Thymus (tissue), 11 donors: ENCODE results near the gene TMEM39B. TPM values are rescaled to one million over a fixed set of nuclear protein-coding genes. Genes with fewer than 3 reads are reported as not detected.
"Not testable (repeated sequence)": the region's sequence is repeated elsewhere in the genome, so short reads cannot be mapped to it uniquely, and the experiment has no call there.

Experiments
- DNase-seq, 9 donors: peaks; one replicate each; pipeline ENCODE4 v3.0.0-alpha.2; 2013; ENCODE audit warnings: low spot score in 9 of 9, low read depth in 6 of 9, missing footprints in 1 of 9
- H3K27ac ChIP-seq, 2 donors: one replicate each; pipeline ENCODE4 v1.5.1; 2013; ENCODE audit warnings: control low read depth in 1 of 2, low read depth in 1 of 2, low read length in 1 of 2, mild to moderate bottlenecking in 1 of 2, moderate library complexity in 1 of 2
- H3K27me3 ChIP-seq, 2 donors: one replicate each; pipeline ENCODE4 v1.5.1; 2013; ENCODE audit warnings: low read length in 1 of 2; ENCODE audit not compliant: control insufficient read depth in 2 of 2, insufficient read depth in 1 of 2
- H3K36me3 ChIP-seq, 2 donors: one replicate each; pipeline ENCODE4 v1.5.1; 2013; ENCODE audit warnings: low read length in 1 of 2, mild to moderate bottlenecking in 1 of 2, moderate library complexity in 1 of 2; ENCODE audit not compliant: control insufficient read depth in 2 of 2, insufficient read depth in 2 of 2
- H3K4me1 ChIP-seq, 2 donors: one replicate each; pipeline ENCODE4 v1.5.1; 2013; ENCODE audit warnings: low read length in 2 of 2; ENCODE audit not compliant: control insufficient read depth in 2 of 2, insufficient read depth in 2 of 2
- H3K4me3 ChIP-seq, 2 donors: one replicate each; pipeline ENCODE4 v1.5.1; 2013; ENCODE audit warnings: low read length in 2 of 2, control low read depth in 1 of 2, mild to moderate bottlenecking in 1 of 2
- H3K9me3 ChIP-seq, 2 donors: one replicate each; pipeline ENCODE4 v1.5.1; 2013; ENCODE audit warnings: low read length in 1 of 2, mild to moderate bottlenecking in 1 of 2; ENCODE audit not compliant: control insufficient read depth in 2 of 2, insufficient read depth in 1 of 2
- WGBS: extraction: QIAGEN DNeasy Blood & Tissue Kit; methylation state at CpG from one replicate; pipeline ENCODE4 v1.1.7; 2013; 5-methylcytosine and 5-hydroxymethylcytosine counted together
- polyA plus RNA-seq: library from polyadenylated mRNA; stranded (reverse); fragments of 200-250 nt; gene quantifications from one replicate; pipeline ENCODE4 v1.2.3, GENCODE V29; 2013
- total RNA-seq: library from RNA; stranded (reverse); fragments of 120-200 nt; gene quantifications from one replicate; pipeline ENCODE4 v1.2.4, GENCODE V29; 2013
- donor health status: healthy.

The TMEM39B gene
- total and polyA plus RNA-seq, 2 donors = 4.7 to 13.1 TPM

DNA sequence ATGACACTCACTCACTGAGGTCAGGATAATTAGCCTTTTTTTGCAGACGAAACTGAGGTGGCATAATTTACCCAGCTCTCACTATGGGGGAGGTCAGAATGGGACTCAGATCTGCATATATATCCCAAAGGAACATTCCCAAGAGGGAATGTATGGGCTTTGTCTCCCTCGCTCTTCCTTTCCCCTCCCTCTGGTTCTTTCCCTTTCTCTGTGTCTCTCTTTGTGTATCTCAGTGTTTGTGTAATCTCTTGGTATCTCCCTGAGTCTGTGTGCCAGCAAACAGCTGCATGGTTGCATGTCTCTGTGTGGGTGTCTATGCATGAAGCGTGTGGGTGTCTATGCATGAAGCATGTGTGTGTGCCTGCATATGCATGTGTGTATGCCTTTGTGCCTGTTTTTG lies 4.7 kb downstream of the TMEM39B start:
- Histone ChIP-seq H3K36me3 (peaks cover 37 to 51% of the 10 kb centered on the region in 2 donors), H3K4me3 (no peak overlapping the region), H3K9me3 (no peaks in the 10 kb centered on the region), H3K27me3 (no peaks in the 10 kb centered on the region), H3K27ac (no peak overlapping the region), H3K4me1 (peaks cover 7 to 10% of the 10 kb centered on the region in 2 donors)
- 99% methylated on average over 3 of the region's 3 CpGs for WGBS
- no peak for DNase-seq

DNA sequence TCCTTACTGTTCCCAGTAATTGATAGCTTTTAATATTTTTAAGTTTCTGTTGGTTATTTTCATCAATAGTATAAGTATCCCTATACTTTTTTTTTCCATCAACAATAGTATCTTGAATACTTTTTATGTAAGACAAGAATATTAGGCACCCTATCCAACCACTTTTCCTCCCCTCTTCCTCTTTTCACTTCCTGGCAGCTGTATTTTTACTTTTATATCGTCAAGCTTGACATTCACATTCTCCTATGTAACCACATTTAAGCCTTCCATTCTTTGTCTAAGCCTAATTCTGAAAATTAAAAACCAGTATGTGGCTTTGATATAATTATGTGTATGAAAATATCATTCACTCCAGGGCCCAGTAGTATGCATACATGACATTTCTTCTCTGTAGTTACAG lies 9.3 kb downstream of the TMEM39B start:
- WGBS = 7% methylated on average over 1 of the region's 1 CpG
- no peaks in the 10 kb centered on the region for H3K4me1 ChIP-seq
- no peak overlapping the region for H3K4me3 ChIP-seq
- no peak overlapping the region for H3K27ac ChIP-seq
- H3K27me3 ChIP-seq = no peaks in the 10 kb centered on the region
- DNase-seq = no peak
- H3K36me3 ChIP-seq = peaks cover 41 to 55% of the 10 kb centered on the region in 2 donors
- H3K9me3 ChIP-seq = no peaks in the 10 kb centered on the region

DNA sequence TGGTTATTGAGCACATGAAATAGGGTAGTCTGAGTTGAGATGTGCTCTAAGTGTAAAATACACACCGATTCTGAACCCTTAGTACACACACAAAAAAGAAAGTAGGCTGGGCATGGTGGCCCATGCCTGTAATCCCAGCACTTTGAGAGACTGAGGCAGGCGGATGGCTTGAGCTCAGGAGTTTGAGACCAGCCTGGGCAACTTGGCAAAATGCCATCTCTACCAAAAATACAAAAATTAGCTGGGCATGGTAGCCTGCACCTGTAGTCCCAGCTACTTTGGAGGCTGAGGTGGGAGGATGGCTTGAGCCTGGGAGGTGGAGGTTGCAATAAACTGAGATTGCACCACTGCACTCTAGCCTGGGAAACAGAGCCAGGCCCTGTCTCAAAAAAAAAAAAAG lies 13.6 kb downstream of the TMEM39B start:
- WGBS = 97% methylated on average over 2 of the region's 2 CpGs
- H3K27ac ChIP-seq, H3K4me1 ChIP-seq, H3K27me3 ChIP-seq, DNase-seq, H3K4me3 ChIP-seq, H3K9me3 ChIP-seq: not testable (repeated sequence)
- peaks cover 45 to 51% of the 10 kb centered on the region in 2 donors for H3K36me3 ChIP-seq

DNA sequence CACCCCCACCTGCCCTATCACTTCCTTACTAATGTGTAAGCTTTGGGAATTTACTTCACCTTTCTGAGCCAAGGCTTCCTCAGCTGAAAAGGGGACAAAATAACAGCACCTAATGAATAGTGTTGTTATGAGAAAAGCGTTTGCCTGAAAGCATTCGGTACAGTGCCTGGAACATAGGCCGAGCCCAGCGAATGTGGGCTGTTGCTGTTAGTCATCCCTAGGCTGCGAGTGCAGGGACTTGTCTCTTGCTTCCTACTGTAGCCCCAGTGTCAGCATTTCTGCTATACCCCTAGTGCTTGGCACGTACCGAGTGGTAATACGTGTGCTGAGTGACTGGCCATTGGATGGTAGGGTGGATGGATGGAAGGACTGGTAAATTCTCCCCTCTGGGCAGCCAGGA lies 18.4 kb downstream of the TMEM39B start:
- no peak overlapping the region for H3K4me3 ChIP-seq
- H3K27me3 ChIP-seq = no peaks in the 10 kb centered on the region
- H3K9me3 ChIP-seq = no peaks in the 10 kb centered on the region
- no peaks in the 10 kb centered on the region for H3K4me1 ChIP-seq
- no peak overlapping the region for H3K27ac ChIP-seq
- H3K36me3 ChIP-seq = peaks cover 66 to 70% of the 10 kb centered on the region in 2 donors
- no peak for DNase-seq
- WGBS = 97% methylated on average over 8 of the region's 8 CpGs

DNA sequence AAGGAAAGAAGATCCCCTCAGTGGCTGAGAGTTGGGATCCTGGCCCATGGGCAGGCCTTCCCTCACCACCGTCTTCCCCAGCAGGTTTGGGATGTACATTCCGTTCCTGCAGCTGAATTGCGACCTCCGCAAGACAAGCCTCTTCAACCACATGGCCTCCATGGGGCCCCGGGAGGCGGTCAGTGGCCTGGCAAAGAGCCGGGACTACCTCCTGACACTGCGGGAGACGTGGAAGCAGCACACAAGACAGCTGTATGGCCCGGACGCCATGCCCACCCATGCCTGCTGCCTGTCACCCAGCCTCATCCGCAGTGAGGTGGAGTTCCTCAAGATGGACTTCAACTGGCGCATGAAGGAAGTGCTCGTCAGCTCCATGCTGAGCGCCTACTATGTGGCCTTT lies 18.9 kb downstream of the TMEM39B start:
- Histone ChIP-seq H3K36me3 (peaks cover 65 to 70% of the 10 kb centered on the region in 2 donors), H3K9me3 (no peaks in the 10 kb centered on the region), H3K4me3 (no peak overlapping the region), H3K27me3 (no peaks in the 10 kb centered on the region), H3K4me1 (no peaks in the 10 kb centered on the region), H3K27ac (no peak overlapping the region)
- DNase-seq = no peak
- 98% methylated on average over 15 of the region's 15 CpGs for WGBS

DNA sequence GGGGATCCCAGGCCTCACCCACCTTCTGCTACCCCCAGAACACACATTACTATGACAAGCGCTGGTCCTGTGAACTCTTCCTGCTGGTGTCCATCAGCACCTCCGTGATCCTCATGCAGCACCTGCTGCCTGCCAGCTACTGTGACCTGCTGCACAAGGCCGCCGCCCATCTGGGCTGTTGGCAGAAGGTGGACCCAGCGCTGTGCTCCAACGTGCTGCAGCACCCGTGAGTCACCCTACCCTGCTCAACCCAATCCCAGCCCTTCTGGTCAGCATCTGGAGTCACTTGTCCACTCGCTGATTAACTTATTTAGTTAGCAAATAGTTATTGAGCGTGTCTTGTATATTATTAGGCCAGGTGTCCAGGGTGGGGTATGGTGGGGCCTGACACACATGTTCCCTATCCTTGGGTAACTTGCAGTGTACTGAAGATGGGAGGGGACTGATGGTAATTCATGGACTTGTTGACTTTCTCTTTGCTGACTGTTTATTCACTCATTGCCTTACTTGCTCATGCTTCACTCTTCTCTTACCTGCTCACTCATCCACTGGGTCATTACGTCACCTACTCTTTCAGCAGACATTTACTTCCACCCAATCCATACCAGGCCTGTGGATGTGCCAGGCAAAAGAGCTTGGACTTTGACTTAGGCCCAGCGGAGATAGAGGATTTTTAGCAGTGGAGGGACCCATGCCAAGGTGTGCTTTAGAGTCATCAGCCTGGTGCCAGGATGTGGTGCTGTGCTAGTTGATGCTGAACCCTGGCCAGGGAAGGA lies 22.2 kb downstream of the TMEM39B start:
- Histone ChIP-seq H3K36me3 (peaks cover 69 to 76% of the 10 kb centered on the region in 2 donors), H3K4me3 (no peak overlapping the region), H3K27ac (no peak overlapping the region), H3K27me3 (no peaks in the 10 kb centered on the region), H3K4me1 (no peaks in the 10 kb centered on the region), H3K9me3 (no peaks in the 10 kb centered on the region)
- WGBS = 97% methylated on average over 11 of the region's 11 CpGs
- no peak for DNase-seq

DNA sequence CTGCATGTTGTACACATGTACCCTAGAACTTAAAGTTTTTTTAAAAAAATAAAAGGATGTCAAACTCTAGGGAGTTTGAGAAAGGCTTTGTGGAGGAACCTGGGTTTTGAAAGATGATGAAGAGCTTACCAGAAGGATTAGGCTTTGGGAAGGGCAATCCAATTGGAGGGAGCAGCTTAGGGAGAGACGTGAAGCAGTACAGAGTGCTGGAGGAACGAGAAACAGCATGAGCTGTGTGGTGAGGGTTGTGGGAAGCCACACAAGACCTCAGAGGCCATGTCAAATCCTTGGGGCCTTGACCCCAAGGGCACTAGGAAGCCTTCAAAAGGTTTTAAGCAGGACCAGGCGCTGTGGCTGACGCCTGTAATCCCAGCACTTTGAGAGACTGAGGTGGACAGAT lies 26.7 kb downstream of the TMEM39B start:
- no peak for DNase-seq

DNA sequence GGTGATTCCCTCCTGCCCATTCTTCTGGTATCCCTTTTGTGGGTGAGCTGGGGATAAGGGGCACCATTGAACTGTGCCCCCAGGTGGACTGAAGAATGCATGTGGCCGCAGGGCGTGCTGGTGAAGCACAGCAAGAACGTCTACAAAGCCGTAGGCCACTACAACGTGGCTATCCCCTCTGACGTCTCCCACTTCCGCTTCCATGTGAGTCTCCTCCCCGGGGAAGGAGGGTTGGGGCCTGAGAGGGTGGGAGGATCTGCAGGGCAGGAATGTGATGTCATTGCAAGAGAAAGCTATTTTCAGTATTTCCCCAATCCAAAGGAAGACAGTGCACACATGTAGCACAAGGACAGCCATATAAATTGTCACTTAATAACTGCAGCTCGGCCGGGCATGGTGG lies 27.6 kb downstream of the TMEM39B start:
- H3K27ac ChIP-seq = no peak overlapping the region
- H3K27me3 ChIP-seq = no peaks in the 10 kb centered on the region
- peaks cover 53 to 61% of the 10 kb centered on the region in 2 donors for H3K36me3 ChIP-seq
- 97% methylated on average over 10 of the region's 10 CpGs for WGBS
- no peaks in the 10 kb centered on the region for H3K4me1 ChIP-seq
- no peak overlapping the region for H3K4me3 ChIP-seq
- DNase-seq = no peak
- no peaks in the 10 kb centered on the region for H3K9me3 ChIP-seq

More for the DNA sequence above, 26.7 kb downstream of the TMEM39B start:
- Histone ChIP-seq H3K4me1 (no peaks in the 10 kb centered on the region), H3K36me3 (peaks cover 62 to 71% of the 10 kb centered on the region in 2 donors), H3K9me3 (no peaks in the 10 kb centered on the region), H3K4me3 (no peak overlapping the region), H3K27me3 (no peaks in the 10 kb centered on the region), H3K27ac (no peak overlapping the region)
- 97% methylated on average over 4 of the region's 4 CpGs for WGBS

DNA sequence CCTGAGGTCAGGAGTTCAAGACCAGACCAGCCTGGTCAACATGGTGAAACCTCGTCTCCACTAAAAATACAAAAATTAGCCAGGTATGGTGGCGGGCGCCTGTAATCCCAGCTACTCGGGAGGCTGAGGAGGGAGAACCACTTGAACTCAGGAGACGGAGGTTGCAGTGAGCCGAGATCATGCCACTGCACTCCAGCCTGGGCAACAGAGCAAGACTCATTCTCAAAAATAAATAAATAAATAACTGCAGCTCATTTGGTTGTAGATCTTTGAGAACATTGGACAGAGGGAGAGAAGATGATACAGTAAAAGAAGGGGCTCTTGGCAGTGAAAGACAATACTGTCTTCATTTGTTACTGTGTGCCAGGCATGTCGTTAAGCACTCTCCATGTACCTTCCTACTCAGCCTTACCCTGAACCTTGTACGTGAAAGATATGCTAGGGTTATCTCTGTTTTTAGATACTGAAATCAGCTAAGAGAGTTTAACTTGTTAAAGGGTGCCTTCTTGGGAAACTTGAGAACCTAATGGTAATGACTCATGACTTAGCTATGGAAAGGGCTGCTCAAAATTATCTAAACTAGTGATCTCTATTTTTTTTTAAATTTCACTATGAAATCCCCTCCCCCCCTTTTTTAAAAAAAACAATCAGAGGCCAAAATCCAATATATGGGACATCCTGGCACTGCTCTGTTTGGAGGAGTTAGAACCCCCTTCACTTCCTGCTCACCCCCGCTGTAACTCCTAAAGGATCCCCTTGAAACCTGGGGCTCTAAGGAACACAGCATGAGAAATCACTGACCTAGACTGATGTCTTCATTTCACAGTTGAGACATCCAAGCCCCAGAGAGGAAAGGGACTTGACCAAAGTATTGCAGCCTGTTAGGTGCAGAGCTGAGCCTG lies 28.3 kb downstream of the TMEM39B start:
- Histone ChIP-seq H3K27me3 (no peaks in the 10 kb centered on the region), H3K4me1 (no peaks in the 10 kb centered on the region), H3K4me3 (no peak overlapping the region), H3K9me3 (no peaks in the 10 kb centered on the region), H3K27ac (no peak overlapping the region), H3K36me3 (peaks cover 46 to 54% of the 10 kb centered on the region in 2 donors)
- 97% methylated on average over 9 of the region's 9 CpGs for WGBS
- DNase-seq = no peak
